H1 (cell line): ENCODE results near the gene HOXA6. TPM values are rescaled to one million over a fixed set of nuclear protein-coding genes. Genes with fewer than 3 reads are reported as not detected.

Source experiments
- CHD2 ChIP-seq: IDR thresholded peaks from 2 replicates; pipeline ENCODE4 v1.6.1; 2012; ENCODE audit warnings: low read length, improper control_type of control experiment
- CHD7 ChIP-seq: fragments of 300-600 bp; sonication (generic); IDR thresholded peaks from 2 replicates; pipeline ENCODE4 v1.7.1; 2012; ENCODE audit warnings: low read length, moderate library complexity, mild to moderate bottlenecking, inconsistent platforms; ENCODE audit not compliant: insufficient replicate concordance
- CREB1 ChIP-seq: IDR thresholded peaks from 2 replicates; pipeline ENCODE4 v1.6.1; 2012; ENCODE audit warnings: inconsistent platforms
- KDM5A ChIP-seq: fragments of 200-600 bp; IDR thresholded peaks from 2 replicates; pipeline ENCODE4 v1.7.1; 2012; ENCODE audit warnings: mild to moderate bottlenecking, low read length, inconsistent platforms, mixed read lengths
- PHF8 ChIP-seq: fragments of 200-600 bp; sonication (generic); conservative IDR thresholded peaks from 2 replicates; pipeline ENCODE4 v1.7.1; 2012; ENCODE audit warnings: low read depth, mild to moderate bottlenecking, inconsistent platforms, low read length, moderate library complexity
- SIRT6 ChIP-seq: IDR thresholded peaks from one replicate; pipeline ENCODE4 v1.7.1; 2012; ENCODE audit warnings: low read length, inconsistent platforms
- SIX5 ChIP-seq: IDR thresholded peaks from 2 replicates; pipeline ENCODE4 v1.6.1; 2011; ENCODE audit warnings: mild to moderate bottlenecking, low read depth, low read length
- SP4 ChIP-seq: IDR thresholded peaks from 2 replicates; pipeline ENCODE4 v1.6.1; 2012; ENCODE audit warnings: low read length, inconsistent platforms
- TAF1 ChIP-seq: IDR thresholded peaks from 2 replicates; pipeline ENCODE4 v1.6.1; 2011; ENCODE audit warnings: mild to moderate bottlenecking, low read depth, low read length
- USF2 ChIP-seq: IDR thresholded peaks from 2 replicates; pipeline ENCODE4 v1.6.1; 2011; ENCODE audit warnings: low read length, improper control_type of control experiment
- YY1 ChIP-seq: IDR thresholded peaks from 2 replicates; pipeline ENCODE4 v1.6.1; 2011; ENCODE audit warnings: low read depth, mild to moderate bottlenecking, low read length
- polyA plus RNA-seq, 7 experiments: library from polyadenylated mRNA; depleted of rRNA in 3 of 7; stranded (reverse) in 5 of 7; unstranded in 2 of 7; fragments of >200 nt in 5 of 7; fragments of 200-250 nt in 2 of 7; gene quantifications; 1 replicate in 5 of 7; 2 replicates in 1 of 7; 4 replicates in 1 of 7; pipeline versions ENCODE4 v1.2.1 to v1.2.3, GENCODE V29; 2011 to 2013; ENCODE audit warnings: missing spikeins in 2 of 7, mixed read lengths in 2 of 7
- total RNA-seq: library from RNA; stranded (reverse); fragmentation: NEBNext Ultra II Directional; extraction: Animal tissue kit (Norgen Biotek cat#: 25700); gene quantifications from 2 replicates; pipeline ENCODE4 v1.2.1, GENCODE V29; 2021

Gene HOXA6
- total and polyA plus RNA-seq, 2 of the 8 experiments (the other 6 are each of a cell fraction or from before 2014, with no cell fraction given) = not detected

GRCh38 chr7:27139334-27140125 lies 8.0 kb downstream of the HOXA6 start (continued):
- no peak for TF ChIP-seq CHD7
- TF ChIP-seq PHF8 = no peak
- TF ChIP-seq KDM5A = no peak
- no peak for TF ChIP-seq SIX5
- no peak for TF ChIP-seq CREB1
- TF ChIP-seq USF2 = no peak
- no peak for TF ChIP-seq YY1
- TF ChIP-seq SP4 = no peak
- TF ChIP-seq TAF1 = no peak
- peak; percentile 34; the same call in 1 of the 2 replicates for TF ChIP-seq CHD2
- no peak for TF ChIP-seq SIRT6
